ENCODE data around the gene NTRK3.

The NTRK3 gene

GRCh38 chr15:88239594-88239993, 16.9 kb downstream of the NTRK3 start:
- DNase-seq (ENCODE audit: low spot score): no peak

GRCh38 chr15:88238618-88239430, 17.7 kb downstream of the NTRK3 start:
- no peak for DNase-seq (ENCODE audit: low spot score)
- TF ChIP-seq CTCF (IDR thresholded peaks at IDR 0.05; ENCODE audit: extremely low read depth, missing control alignments): no peak

More at GRCh38 chr15:88239594-88239993, 16.9 kb downstream of the NTRK3 start:
- TF ChIP-seq CTCF (IDR thresholded peaks at IDR 0.05; ENCODE audit: extremely low read depth, missing control alignments): no peak

- no peak for TF ChIP-seq CTCF (IDR thresholded peaks at IDR 0.05; ENCODE audit: extremely low read depth, missing control alignments)
These were observed 21.8 kb downstream of the NTRK3 start for GRCh38 chr15:88234711-88235110.

GRCh38 chr15:88233921-88234320, 22.6 kb downstream of the NTRK3 start:
- no peak for DNase-seq (ENCODE audit: low spot score)
- TF ChIP-seq CTCF (IDR thresholded peaks at IDR 0.05; ENCODE audit: extremely low read depth, missing control alignments): no peak

More at GRCh38 chr15:88234711-88235110, 21.8 kb downstream of the NTRK3 start:
- DNase-seq (ENCODE audit: low spot score): no peak

- TF ChIP-seq CTCF (IDR thresholded peaks at IDR 0.05; ENCODE audit: extremely low read depth, missing control alignments): no peak
- DNase-seq (ENCODE audit: low spot score): no peak
These were observed 23.8 kb downstream of the NTRK3 start for GRCh38 chr15:88232771-88233201.

- TF ChIP-seq CTCF (IDR thresholded peaks at IDR 0.05; ENCODE audit: extremely low read depth, missing control alignments): no peak
- no peak for DNase-seq (ENCODE audit: low spot score)
These were observed 24.5 kb downstream of the NTRK3 start for GRCh38 chr15:88231909-88232644.

GRCh38 chr15:88230823-88231222, 25.7 kb downstream of the NTRK3 start:
- no peak for TF ChIP-seq CTCF (IDR thresholded peaks at IDR 0.05; ENCODE audit: extremely low read depth, missing control alignments)
- no peak for DNase-seq (ENCODE audit: low spot score)
